GM12878 (cell line): ENCODE measurements around the gene EFNA3.

Experiments
- CTCF ChIP-seq, 3 experiments: IDR thresholded peaks in 2 of 3; conservative IDR thresholded peaks in 1 of 3; 2 replicates each; pipeline ENCODE4 v1.5.1; 2011; ENCODE audit warnings: low read depth in 3 of 3, low read length in 3 of 3, mild to moderate bottlenecking in 3 of 3, control low read depth in 2 of 3, moderate library complexity in 2 of 3, inconsistent platforms in 1 of 3, mixed read lengths in 1 of 3; ENCODE audit not compliant: control insufficient read depth in 2 of 3, insufficient read depth in 1 of 3; ENCODE audit errors: extremely low read depth in 1 of 3
- ETV6 ChIP-seq, 2 experiments: fragments of 450-650 bp in 1 of 2; IDR thresholded peaks in 1 of 2; conservative IDR thresholded peaks in 1 of 2; 2 replicates each; pipeline ENCODE4 v1.6.1; 2014; ENCODE audit warnings: antibody characterized with exemption in 1 of 2, borderline replicate concordance in 1 of 2, low read depth in 1 of 2, mild to moderate bottlenecking in 1 of 2, moderate library complexity in 1 of 2
- EZH2 ChIP-seq: IDR thresholded peaks from 2 replicates; pipeline ENCODE4 v1.6.1; 2012; ENCODE audit warnings: low read depth, mild to moderate bottlenecking, control low read depth, inconsistent platforms, low read length, borderline replicate concordance; ENCODE audit not compliant: control insufficient read depth
- MYC ChIP-seq: IDR thresholded peaks from 2 replicates; pipeline ENCODE4 v1.6.1; 2011; ENCODE audit warnings: mild to moderate bottlenecking, low read length, moderate library complexity, inconsistent platforms; ENCODE audit not compliant: insufficient read depth, insufficient replicate concordance, insufficient read length, severe bottlenecking
- POLR2A ChIP-seq: IDR thresholded peaks from 2 replicates; pipeline ENCODE4 v1.6.1; 2011; ENCODE audit warnings: low read depth, mild to moderate bottlenecking, low read length
- ZSCAN29 ChIP-seq: fragments of 450-650 bp; IDR thresholded peaks from 2 replicates; pipeline ENCODE4 v1.6.1; 2017; ENCODE audit warnings: mild to moderate bottlenecking, moderate library complexity

GRCh38 chr1:155033524-155033923 lies 45.1 kb upstream of the EFNA3 start, which contains the start of the genes DCST1 and DCST2:
- no peak for TF ChIP-seq ZSCAN29
- TF ChIP-seq MYC, result no peak
- TF ChIP-seq EZH2, result no peak
- TF ChIP-seq CTCF (IDR thresholded peaks at IDR 0.05 in 2 of 3, conservative IDR thresholded peaks at IDR 0.05 in 1 of 3; ENCODE audit: control insufficient read depth in 2 of 3, extremely low read depth in 1 of 3, insufficient read depth in 1 of 3, low read depth in 3 of 3, low read length in 3 of 3), result no peak
- no peak for TF ChIP-seq ETV6 (conservative IDR thresholded peaks at IDR 0.05 in 1 of 2, IDR thresholded peaks at IDR 0.05 in 1 of 2; ENCODE audit: borderline replicate concordance in 1 of 2, low read depth in 1 of 2)
- no peak for TF ChIP-seq POLR2A
